NCI-H2107 treated with DMSO at 0.1 percent for 48 hours (cell line): Measurements from ENCODE around the gene KLC1.

Source experiments
- DNase-seq: peaks from one replicate; lab custom pipeline; 2025; ENCODE audit not compliant: unreplicated experiment; lab: John Stamatoyannopoulos, UW

The KLC1 gene

DNA sequence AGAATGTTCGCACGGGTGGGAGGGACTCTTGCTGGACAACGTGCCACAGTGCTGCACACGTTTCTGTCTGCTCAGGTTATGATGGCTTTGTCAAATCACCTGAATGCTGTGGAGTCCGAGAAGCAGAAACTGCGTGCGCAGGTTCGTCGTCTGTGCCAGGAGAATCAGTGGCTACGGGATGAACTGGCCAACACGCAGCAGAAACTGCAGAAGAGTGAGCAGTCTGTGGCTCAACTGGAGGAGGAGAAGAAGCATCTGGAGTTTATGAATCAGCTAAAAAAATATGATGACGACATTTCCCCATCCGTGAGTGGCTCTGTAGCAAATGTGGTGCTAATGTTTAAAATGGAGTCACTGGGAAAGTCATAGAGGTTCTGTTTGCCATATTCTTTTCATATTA, 28.5 kb downstream of the KLC1 start:
- no peak for DNase-seq

DNA sequence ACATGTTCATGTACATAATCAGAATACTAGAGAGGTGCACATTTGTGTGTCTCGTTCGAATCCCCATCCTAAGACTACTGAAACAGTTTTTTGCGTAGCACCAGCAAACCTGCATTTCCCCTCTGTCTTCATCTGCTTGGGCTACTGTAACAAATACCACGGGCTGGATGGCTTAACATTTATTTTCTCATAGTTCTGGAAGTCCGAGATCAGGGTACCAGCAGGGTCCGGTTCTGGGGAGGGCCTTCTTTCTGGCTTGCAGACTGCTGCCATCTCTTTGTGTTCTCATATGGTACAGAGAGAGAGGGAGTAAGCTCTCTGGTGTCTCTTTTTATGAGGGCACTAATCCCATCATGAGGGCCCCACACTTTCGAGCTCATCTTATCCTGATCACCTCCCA, 30.6 kb downstream of the KLC1 start:
- DNase-seq: no peak

DNA sequence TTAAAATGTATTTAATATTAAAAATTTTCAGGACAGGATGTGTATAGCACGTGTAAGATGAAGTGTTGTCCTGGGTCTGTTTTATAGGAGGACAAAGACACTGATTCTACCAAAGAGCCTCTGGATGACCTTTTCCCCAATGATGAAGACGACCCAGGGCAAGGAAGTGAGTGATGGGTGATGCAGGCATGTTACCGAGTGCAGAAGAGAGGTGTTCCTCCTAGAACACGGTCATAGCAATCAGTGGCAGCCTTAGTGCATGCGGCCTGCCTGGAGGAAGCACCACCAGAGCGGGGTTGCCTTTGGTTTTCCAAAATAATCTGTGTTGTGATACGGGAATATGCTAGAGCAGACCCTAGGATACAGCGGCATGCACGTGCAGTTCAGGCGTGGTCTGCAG, 33.0 kb downstream of the KLC1 start:
- no peak for DNase-seq

DNA sequence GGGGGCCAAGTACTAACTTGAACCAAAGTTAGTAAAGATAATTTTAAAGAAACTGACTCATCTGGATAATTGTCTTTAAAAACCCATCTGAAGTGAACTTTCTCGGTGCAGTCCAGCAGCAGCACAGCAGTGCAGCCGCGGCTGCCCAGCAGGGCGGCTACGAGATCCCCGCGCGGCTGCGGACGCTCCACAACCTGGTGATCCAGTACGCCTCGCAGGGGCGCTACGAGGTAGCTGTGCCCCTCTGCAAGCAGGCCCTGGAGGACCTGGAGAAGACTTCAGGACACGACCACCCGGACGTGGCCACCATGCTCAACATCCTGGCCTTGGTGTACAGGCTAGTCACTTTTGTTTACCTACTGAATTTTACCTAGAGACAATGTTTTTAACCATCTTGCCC, 33.6 kb downstream of the KLC1 start:
- DNase-seq: no peak

- no peak for DNase-seq
These were observed 34.5 kb downstream of the KLC1 start for GRCh38 chr14:103663506-103663905.

DNA sequence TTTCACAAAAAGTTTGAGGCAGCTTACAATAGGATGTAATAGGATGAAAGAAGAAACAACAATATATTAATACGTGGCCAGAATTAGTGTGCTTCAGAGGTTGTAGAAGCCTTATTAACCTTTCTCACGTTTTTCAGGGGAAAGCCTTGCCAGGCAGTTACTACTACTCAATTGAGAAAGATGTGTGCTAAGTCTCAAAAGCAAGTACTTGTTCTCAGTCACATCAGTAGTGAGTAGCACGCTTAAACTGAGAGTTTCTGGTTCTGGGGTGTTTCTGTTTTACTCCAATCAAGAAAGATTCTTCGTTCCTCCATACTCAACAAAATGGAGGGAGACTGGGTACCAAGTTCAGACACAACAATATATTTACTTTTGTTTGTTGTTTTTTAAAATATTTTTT, 38.7 kb downstream of the KLC1 start:
- no peak for DNase-seq

GRCh38 chr14:103668117-103668516, 39.1 kb downstream of the KLC1 start:
- no peak for DNase-seq

GRCh38 chr14:103669370-103669769, 40.4 kb downstream of the KLC1 start:
- DNase-seq: no peak

GRCh38 chr14:103671911-103672310, 42.9 kb downstream of the KLC1 start:
- DNase-seq: no peak

GRCh38 chr14:103675957-103676356, 46.9 kb downstream of the KLC1 start:
- no peak for DNase-seq

GRCh38 chr14:103676881-103677675, 48.1 kb downstream of the KLC1 start:
- DNase-seq: no peak

DNA sequence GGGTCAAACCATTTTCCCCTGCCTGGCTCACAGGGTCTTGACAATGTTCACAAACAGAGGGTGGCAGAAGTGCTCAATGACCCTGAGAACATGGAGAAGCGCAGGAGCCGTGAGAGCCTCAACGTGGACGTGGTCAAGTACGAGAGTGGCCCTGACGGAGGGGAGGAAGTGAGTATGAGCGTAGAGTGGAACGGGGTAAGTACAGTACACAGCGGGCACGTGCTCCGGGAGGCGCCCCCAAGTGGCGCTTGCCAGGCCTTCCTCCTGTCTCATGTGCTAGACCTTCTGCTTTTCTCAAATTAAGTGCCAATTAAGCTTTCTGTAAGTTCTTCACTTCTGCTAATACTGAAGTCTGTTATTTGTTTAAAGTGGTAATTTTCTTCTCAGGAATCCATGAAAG, 50.3 kb downstream of the KLC1 start:
- peak; percentile 6 for DNase-seq

DNA sequence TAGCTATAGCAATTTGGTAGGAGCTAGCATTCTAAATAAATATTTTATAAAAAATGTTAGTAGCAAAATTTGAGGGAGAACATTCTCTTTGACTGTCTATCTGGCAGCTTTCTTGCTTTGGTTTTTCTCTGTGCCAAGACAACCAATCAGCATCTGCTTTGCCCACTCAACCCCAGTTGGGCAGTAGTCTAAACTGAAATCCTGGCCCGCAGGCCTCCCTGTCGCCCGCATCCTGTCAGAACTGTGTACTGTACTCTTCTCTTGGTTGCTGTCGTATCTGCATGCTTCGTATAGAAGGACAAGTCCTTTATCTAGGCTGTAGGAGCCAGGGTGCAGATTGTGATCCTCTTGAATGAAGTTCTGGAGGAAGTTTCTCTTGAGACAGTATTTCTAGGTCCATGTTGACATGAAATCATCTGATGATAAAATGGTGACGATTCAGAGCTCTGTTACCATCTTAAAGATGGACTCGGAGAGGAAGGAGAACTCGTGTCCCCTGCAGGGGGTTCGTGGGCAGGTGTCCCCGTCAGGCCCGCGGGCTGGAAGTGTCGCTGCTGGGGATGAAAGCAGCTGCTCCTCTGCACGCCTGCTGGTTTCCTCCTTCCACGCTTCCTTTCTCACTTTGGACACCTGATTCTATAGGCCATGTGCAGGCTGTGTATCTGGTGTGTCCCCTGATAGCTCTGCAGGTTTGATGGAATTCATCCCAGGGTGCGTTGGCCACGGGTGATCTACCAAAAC, 51.6 kb downstream of the KLC1 start:
- DNase-seq: no peak

GRCh38 chr14:103683139-103683538, 54.1 kb downstream of the KLC1 start:
- no peak for DNase-seq

DNA sequence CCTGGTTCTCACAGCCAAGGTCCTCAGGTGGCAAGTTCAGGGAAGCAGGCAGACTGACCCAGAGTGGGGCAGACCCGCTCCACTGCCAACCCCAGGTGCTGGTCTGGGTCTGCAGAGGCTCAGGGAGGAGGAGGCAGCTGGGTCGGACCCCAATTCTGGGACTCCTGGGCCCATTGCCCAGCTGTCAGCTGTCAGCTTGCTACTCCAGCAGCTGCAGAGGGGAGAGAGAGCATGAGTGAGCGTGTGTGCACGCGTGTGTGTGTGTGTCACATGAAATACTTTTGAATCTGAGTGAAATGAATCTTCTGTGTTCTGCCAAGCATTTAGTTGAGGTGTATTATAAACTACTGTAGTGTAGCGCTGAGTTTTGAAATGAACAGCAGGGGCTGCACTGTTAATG, 55.5 kb downstream of the KLC1 start:
- no peak for DNase-seq

DNA sequence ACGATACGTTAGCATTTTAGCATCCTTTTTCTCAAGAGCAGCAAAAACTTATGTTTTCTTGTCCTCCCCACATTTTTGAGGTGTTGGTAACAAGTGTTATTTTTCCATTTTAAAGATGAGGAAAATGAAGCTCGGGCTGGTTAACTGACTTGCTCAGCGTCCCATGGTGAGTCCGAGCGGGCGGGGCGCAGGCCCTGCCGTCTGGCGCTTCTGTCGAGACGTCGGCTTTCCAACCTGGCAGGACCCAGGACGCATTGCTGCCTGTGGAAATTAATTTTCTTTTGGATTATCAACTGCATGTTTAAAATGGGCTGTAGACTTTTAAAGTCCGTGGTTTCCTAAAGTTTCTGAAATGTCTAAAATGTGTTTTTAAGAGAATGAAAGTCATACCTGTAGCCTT, 55.9 kb downstream of the KLC1 start:
- DNase-seq: no peak

DNA sequence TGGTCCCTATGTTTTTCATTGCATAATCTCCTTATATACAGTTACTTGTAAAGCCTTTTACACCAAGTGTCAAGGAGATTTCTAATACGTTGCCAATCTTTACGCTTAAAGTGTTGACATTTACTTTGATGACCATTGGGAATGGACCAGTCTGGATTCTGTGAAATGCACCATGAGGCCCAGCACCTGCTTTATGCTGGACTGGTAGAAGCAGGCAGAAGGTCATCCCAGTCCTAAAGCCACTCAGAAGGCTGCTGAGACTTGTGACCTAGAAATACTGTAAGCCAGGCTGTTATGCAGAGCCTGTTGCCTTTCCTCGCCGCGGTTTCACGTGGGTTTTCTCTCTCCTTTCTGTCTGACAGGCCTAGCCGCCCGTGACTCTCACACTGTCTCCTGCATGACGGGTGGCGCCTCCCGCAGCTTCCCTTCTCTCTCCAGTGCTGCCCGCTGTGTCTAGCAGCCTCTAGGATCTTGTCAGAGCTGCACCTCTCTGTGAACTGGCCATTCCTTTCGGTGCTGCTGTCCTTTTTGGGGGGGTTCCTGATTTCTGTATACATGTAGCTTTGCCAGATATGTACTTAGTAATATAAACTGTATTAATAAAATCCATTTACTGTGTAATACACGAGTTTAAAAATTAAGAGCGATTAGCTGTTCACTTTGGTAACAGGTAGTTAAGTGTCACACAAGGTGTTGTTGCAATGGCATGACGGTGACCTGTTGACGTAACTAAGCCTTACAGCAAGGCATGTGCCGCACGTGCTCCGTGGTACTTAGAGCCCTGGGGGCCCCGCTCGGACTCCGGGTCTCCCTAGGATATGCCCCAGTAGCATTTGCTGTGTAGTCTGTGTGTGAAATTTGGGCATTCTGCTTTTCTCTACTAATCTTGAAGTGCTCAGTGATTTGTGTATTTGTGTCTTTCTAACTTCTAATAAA, 56.5 kb downstream of the KLC1 start:
- no peak for DNase-seq

DNA sequence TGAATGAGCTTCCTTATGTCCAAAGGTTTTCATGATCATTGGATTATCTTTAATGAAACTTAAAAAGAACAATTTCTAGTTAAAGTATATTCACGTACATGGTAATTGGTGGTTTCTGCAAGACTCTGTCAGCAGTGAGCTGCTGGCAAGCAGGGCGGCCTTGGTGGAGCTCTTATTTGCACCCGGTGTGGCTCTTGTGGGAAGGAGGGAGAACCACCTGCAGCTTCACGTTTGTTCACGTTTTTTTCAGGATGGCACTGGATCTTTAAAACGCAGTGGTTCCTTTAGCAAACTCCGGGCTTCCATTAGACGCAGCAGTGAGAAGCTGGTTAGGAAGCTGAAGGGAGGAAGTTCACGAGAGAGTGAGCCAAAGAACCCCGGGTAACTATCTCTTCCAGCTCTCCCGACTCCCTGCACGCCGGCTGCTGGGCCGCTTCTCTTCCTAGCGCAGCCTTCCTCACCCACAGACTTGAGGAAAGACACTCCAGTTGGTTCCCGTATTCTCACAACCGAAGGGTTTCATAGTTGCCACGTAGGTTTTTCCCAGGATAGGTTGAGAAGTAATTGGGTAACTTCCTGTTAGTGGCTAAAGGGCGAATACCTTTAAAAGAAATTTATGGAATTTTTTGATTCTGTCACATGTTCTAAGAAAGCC, 57.9 kb downstream of the KLC1 start:
- no peak for DNase-seq

- DNase-seq: no peak
These were observed 58.7 kb downstream of the KLC1 start for GRCh38 chr14:103687712-103688111.

GRCh38 chr14:103688441-103688840, 59.4 kb downstream of the KLC1 start:
- no peak for DNase-seq
